A549 treated with GW870086 at 1 μM for 4 hours (cell line): Measurements from ENCODE around the gene NFX1. TPM values are rescaled to one million over a fixed set of nuclear protein-coding genes. Genes with fewer than 3 reads are reported as not detected.

ENCODE experiments used
- total RNA-seq: library from RNA; stranded (reverse); fragments of 200-300 nt; extraction: Qiagen RNA extraction; gene quantifications from 5 replicates; pipeline ENCODE4 v1.2.3, GENCODE V29; 2022; ENCODE audit warnings: low read depth

NFX1 gene
- 28.2 to 32.3 TPM (median 31.9 TPM) in 5 replicates for total RNA-seq

GRCh38 chr9:33290247-33291030 is at the start of gene NFX1:
NFX1 (plus strand) TSS chr9:33290516; CDS start chr9:33290573, 57 bp downstream.

GRCh38 chr9:33264473-33265177 is 25.7 kb upstream of the NFX1 start, which contains the start of the genes BAG1 and CHMP5:
BAG1 (minus strand) TSS chr9:33264708.
CHMP5 (plus strand) TSS chr9:33265049; CDS start chr9:33265079, 30 bp downstream.

GRCh38 chr9:33402371-33402770 is 112.1 kb downstream of the NFX1 start, which contains the start of gene AQP7:
AQP7 (minus strand) TSS chr9:33402568; CDS start chr9:33401262, 1,306 bp downstream.

Other genes starting within 250 kb of the NFX1 start
- gene SMU1, start 213.8 kb upstream of the NFX1 start, total RNA-seq: 17.3 to 21.3 TPM (median 19.0 TPM) in 5 replicates
- 175 to 223 TPM (median 220 TPM) in 5 replicates for gene B4GALT1, start 123.2 kb upstream of the NFX1 start, total RNA-seq
- gene SPINK4, start 50.3 kb upstream of the NFX1 start, total RNA-seq: not detected in 5 replicates
- 135 to 147 TPM (median 138 TPM) in 5 replicates for gene BAG1, start 25.8 kb upstream of the NFX1 start, total RNA-seq
- gene CHMP5, start 25.5 kb upstream of the NFX1 start, total RNA-seq: 68.1 to 81.0 TPM (median 73.3 TPM) in 5 replicates
- 0.21 to 0.64 TPM (median 0.43 TPM) in 5 replicates for gene AQP7, start 112.1 kb downstream of the NFX1 start, total RNA-seq
- 11.9 to 18.2 TPM (median 15.1 TPM) in 5 replicates for gene AQP3, start 157.1 kb downstream of the NFX1 start, total RNA-seq
- 65.8 to 74.5 TPM (median 71.7 TPM) in 5 replicates for gene NOL6, start 183.4 kb downstream of the NFX1 start, total RNA-seq
- 3.3 to 7.2 TPM (median 6.8 TPM) in 5 replicates for gene ANKRD18B, start 233.7 kb downstream of the NFX1 start, total RNA-seq